Sigmoid colon (tissue), 7 donors: ENCODE results near the gene CHI3L2. TPM values are rescaled to one million over a fixed set of nuclear protein-coding genes. Genes with fewer than 3 reads are reported as not detected.

Experiments
- DNase-seq: peaks from one replicate; pipeline ENCODE4 v3.0.0-alpha.2; 2019
- H3K27ac ChIP-seq, 4 donors: fragments of 200-600 bp; sonication (generic); one replicate each; pipeline ENCODE4 v1.5.1; 2016 to 2019; ENCODE audit warnings: mild to moderate bottlenecking in 1 of 4
- H3K27me3 ChIP-seq, 3 donors: fragments of 200-600 bp; sonication (generic); one replicate each; pipeline ENCODE4 v1.5.1; 2019; ENCODE audit warnings: mild to moderate bottlenecking in 1 of 3
- H3K36me3 ChIP-seq, 4 donors: fragments of 200-600 bp; sonication (generic); one replicate each; pipeline ENCODE4 v1.5.1; 2016 to 2019
- H3K4me1 ChIP-seq, 4 donors: fragments of 200-600 bp; sonication (generic); one replicate each; pipeline ENCODE4 v1.5.1; 2017 to 2019
- H3K4me3 ChIP-seq, 4 donors: fragments of 200-600 bp; sonication (generic); one replicate each; pipeline ENCODE4 v1.5.1; 2017 to 2019; ENCODE audit warnings: mild to moderate bottlenecking in 2 of 4, moderate library complexity in 1 of 4
- H3K9me3 ChIP-seq, 4 donors: fragments of 200-600 bp in 3 of 4; sonication (generic) in 3 of 4; one replicate each; pipeline versions ENCODE4 v1.5.1 to v1.6.1; 2013 to 2019
- CTCF ChIP-seq, 4 experiments: fragments of 450-650 bp in 3 of 4; fragments of 200-600 bp in 1 of 4; IDR thresholded peaks; one replicate each; pipeline ENCODE4 v1.5.1; 2016 to 2019; ENCODE audit warnings: antibody characterized with exemption in 4 of 4, mild to moderate bottlenecking in 3 of 4, moderate library complexity in 2 of 4
- EP300 ChIP-seq, 4 donors: sonication (generic); formaldehyde crosslinking; IDR thresholded peaks; one replicate each; pipeline ENCODE4 v1.6.1; 2017; ENCODE audit warnings: antibody characterized with exemption in 4 of 4
- POLR2A ChIP-seq, 2 donors: fragments of 450-650 bp; IDR thresholded peaks; one replicate each; pipeline ENCODE4 v1.6.1; 2016; ENCODE audit warnings: antibody characterized with exemption in 2 of 2, mild to moderate bottlenecking in 2 of 2, moderate library complexity in 2 of 2
- POLR2AphosphoS5 ChIP-seq, 4 donors: sonication (generic); formaldehyde crosslinking; IDR thresholded peaks; one replicate each; pipeline ENCODE4 v1.6.1; 2017; ENCODE audit warnings: antibody characterized with exemption in 4 of 4
- WGBS, 2 donors: extraction: QIAGEN DNeasy Blood & Tissue Kit; methylation state at CpG; one replicate each; pipeline ENCODE4 v1.1.7; 2013; 5-methylcytosine and 5-hydroxymethylcytosine counted together
- intact Hi-C: fragments of 100-400 bp; cut with DNase I; formaldehyde crosslinking; loops from one replicate; pipeline ENCODE4 v1.15.1; 2023
- polyA plus RNA-seq, 3 donors: library from polyadenylated mRNA; stranded (reverse); fragments of 200-250 nt; gene quantifications; one replicate each; pipeline ENCODE4 v1.2.3, GENCODE V29; 2013
- small RNA-seq, 3 donors: library from RNA; depleted of rRNA; stranded (forward); fragments of <200 nt; gene quantifications; one replicate each; pipeline ENCODE3, GENCODE V24; 2016
- total RNA-seq, 4 donors: library from RNA; depleted of rRNA; stranded (reverse); fragments of >200 nt; gene quantifications; one replicate each; pipeline ENCODE4 v1.1.0, GENCODE V29; 2016
- donor health status: healthy with polysubstance abuse.
- donor health status: Bipolar disorder and iron deficiency.
- donor health status: healthy.

The CHI3L2 gene
- total and polyA plus RNA-seq, 7 donors, result 0.71 to 11.0 (median 2.2) TPM; not detected in 3

DNA sequence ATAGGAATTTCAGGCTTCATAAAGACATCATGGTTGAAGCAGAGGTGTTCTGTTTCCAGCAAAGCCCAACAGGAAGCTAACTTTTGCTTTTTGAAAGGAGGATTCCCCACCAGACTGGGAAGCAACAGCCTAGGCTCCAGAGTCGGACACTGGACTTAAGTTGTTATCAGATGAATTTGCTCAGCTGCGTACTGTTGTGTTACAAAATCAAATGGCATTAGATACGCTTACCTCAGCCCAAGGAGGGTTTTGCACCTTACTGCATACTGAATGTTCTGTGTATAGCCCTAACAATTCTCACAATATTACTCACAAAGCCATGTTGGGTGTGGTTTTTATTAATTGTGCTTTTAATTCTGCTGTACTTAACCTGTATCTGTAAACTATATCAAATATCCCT is 62.6 kb downstream of the CHI3L2 start:
- Histone ChIP-seq H3K9me3 (no peaks in the 10 kb centered on the region), H3K4me1 (no peaks in the 10 kb centered on the region), H3K27ac (no peak overlapping the region), H3K4me3 (no peak overlapping the region), H3K36me3 (no peaks in the 10 kb centered on the region), H3K27me3 (no peaks in the 10 kb centered on the region)
- no peak for TF ChIP-seq POLR2AphosphoS5 (IDR thresholded peaks at IDR 0.05)
- no peak for TF ChIP-seq POLR2A (IDR thresholded peaks at IDR 0.05)
- TF ChIP-seq EP300 (IDR thresholded peaks at IDR 0.05), result no peak
- no peak for TF ChIP-seq CTCF (IDR thresholded peaks at IDR 0.05)
- intact Hi-C loops, result no loop called here
- no peak for DNase-seq
- 73 to 80% methylated on average over 3 of the region's 3 CpGs for WGBS, 2 donors

- H3K27ac ChIP-seq, result no peak within 1 kb of the TSS
- 39 to 69% methylated on average over 7 of the region's 7 CpGs for WGBS, 2 donors
- H3K9me3 ChIP-seq, result no peaks in the 10 kb centered on the region
- H3K4me1 ChIP-seq, result no peaks in the 10 kb centered on the region
- no peak within 1 kb of the TSS for H3K4me3 ChIP-seq
- H3K36me3 ChIP-seq, result no peaks in the 10 kb centered on the region
- H3K27me3 ChIP-seq, result no peaks in the 10 kb centered on the region
- intact Hi-C loops, result no loop called here
- TF ChIP-seq EP300 (IDR thresholded peaks at IDR 0.05) (no peak), POLR2A (IDR thresholded peaks at IDR 0.05) (no peak), CTCF (IDR thresholded peaks at IDR 0.05) (no peak), POLR2AphosphoS5 (IDR thresholded peaks at IDR 0.05) (no peak)
- DNase-seq, result no peak
Measured at GRCh38 chr1:111290630-111291029, 63.1 kb downstream of the CHI3L2 start, which contains the start of gene CHIA. Gene CHIA (plus strand): TSS chr1:111290851. CDS start chr1:111310468, 19,617 bp downstream.

Small RNAs within 50 kb of the gene (small RNA-seq; reads per million reads assigned to genes)
- 0 reads per million in 3 donors for gene AL355816.1

Other genes with a start within 250 kb of the CHI3L2 start
- gene DRAM2, start 87.6 kb upstream of the CHI3L2 start, total RNA-seq, result 10 to 100 TPM; 47.6 to 69.6 (median 54.5) TPM
- 10 to 100 TPM; 27.0 to 58.4 (median 44.9) TPM for gene DRAM2, start 87.6 kb upstream of the CHI3L2 start, polyA plus RNA-seq
- gene CEPT1, start 87.5 kb upstream of the CHI3L2 start, total RNA-seq, result 10 to 100 TPM; 23.8 to 41.0 (median 30.6) TPM
- 10 to 100 TPM in 1 of 3 donors, 1 to 10 TPM in 2; 7.2 to 29.5 (median 7.2) TPM for gene CEPT1, start 87.5 kb upstream of the CHI3L2 start, polyA plus RNA-seq
- 1 to 10 TPM; 2.3 to 5.9 (median 4.8) TPM for gene DENND2D, start 27.1 kb upstream of the CHI3L2 start, total RNA-seq
- 10 to 100 TPM; 34.2 to 77.0 (median 46.5) TPM for gene DENND2D, start 27.1 kb upstream of the CHI3L2 start, polyA plus RNA-seq
- gene CHIA, start 63.1 kb downstream of the CHI3L2 start, total RNA-seq, result not detected
- gene CHIA, start 63.1 kb downstream of the CHI3L2 start, polyA plus RNA-seq, result not detected
- 1 to 10 TPM; 1.4 to 5.5 (median 2.2) TPM for gene OVGP1, start 200.0 kb downstream of the CHI3L2 start, total RNA-seq
- gene OVGP1, start 200.0 kb downstream of the CHI3L2 start, polyA plus RNA-seq, result 1 to 10 TPM in 2 of 3 donors, under 1 TPM in 1; 0.69 to 1.9 (median 1.8) TPM
- 10 to 100 TPM; 16.3 to 23.8 (median 20.1) TPM for gene WDR77, start 221.5 kb downstream of the CHI3L2 start, total RNA-seq
- 10 to 100 TPM; 13.8 to 29.5 (median 15.5) TPM for gene WDR77, start 221.5 kb downstream of the CHI3L2 start, polyA plus RNA-seq
- gene ATP5PB, start 221.8 kb downstream of the CHI3L2 start, total RNA-seq, result 100 to 1,000 TPM; 157 to 217 (median 196) TPM
- gene ATP5PB, start 221.8 kb downstream of the CHI3L2 start, polyA plus RNA-seq, result 100 to 1,000 TPM; 515 to 849 (median 620) TPM
- gene C1orf162, start 246.3 kb downstream of the CHI3L2 start, total RNA-seq, result 10 to 100 TPM; 15.7 to 31.0 (median 21.5) TPM
- gene C1orf162, start 246.3 kb downstream of the CHI3L2 start, polyA plus RNA-seq, result 10 to 100 TPM; 22.8 to 27.0 (median 24.3) TPM